Ishikawa (cell line): Measurements from ENCODE around the gene COPS2.

ENCODE experiments used
- CREB1 ChIP-seq: IDR thresholded peaks from 2 replicates; pipeline ENCODE4 v1.6.1; 2012; ENCODE audit warnings: low read depth
- EP300 ChIP-seq: IDR thresholded peaks from 2 replicates; pipeline ENCODE4 v1.6.1; 2012; ENCODE audit warnings: borderline replicate concordance
- MAX ChIP-seq: IDR thresholded peaks from 2 replicates; pipeline ENCODE4 v1.6.1; 2012
- TAF1 ChIP-seq: IDR thresholded peaks from 2 replicates; pipeline ENCODE4 v1.6.1; 2012; ENCODE audit warnings: low read depth, mild to moderate bottlenecking

- no peak for TF ChIP-seq TAF1
- TF ChIP-seq CREB1: no peak
- no peak for TF ChIP-seq EP300
- TF ChIP-seq MAX: no peak
Measured at GRCh38 chr15:49199666-49200065, 44.3 kb upstream of the COPS2 start.
